ENCODE results near the gene LHX3.

Gene LHX3

GRCh38 chr9:136174779-136175615 lies 29.9 kb downstream of the LHX3 start:
- DNase-seq: no peak

- no peak for DNase-seq
Measured at GRCh38 chr9:136173648-136174290, 31.2 kb downstream of the LHX3 start.

- no peak for DNase-seq
Measured at GRCh38 chr9:136172412-136173079, 32.4 kb downstream of the LHX3 start.

- DNase-seq: no peak
Measured at GRCh38 chr9:136171801-136172411, 33.0 kb downstream of the LHX3 start.

- DNase-seq: no peak
Measured at GRCh38 chr9:136171009-136171800, 33.7 kb downstream of the LHX3 start.

GRCh38 chr9:136170006-136170901 lies 34.7 kb downstream of the LHX3 start:
- no peak for DNase-seq

- no peak for DNase-seq
Measured at GRCh38 chr9:136169495-136169894, 35.4 kb downstream of the LHX3 start.

GRCh38 chr9:136163248-136163850 lies 41.6 kb downstream of the LHX3 start:
- DNase-seq: no peak

- DNase-seq: no peak
Measured at GRCh38 chr9:136160995-136161610, 43.8 kb downstream of the LHX3 start.

- DNase-seq: no peak
Measured at GRCh38 chr9:136160381-136160841, 44.5 kb downstream of the LHX3 start.

GRCh38 chr9:136159851-136160250 lies 45.1 kb downstream of the LHX3 start:
- no peak for DNase-seq

GRCh38 chr9:136157477-136158265 lies 47.3 kb downstream of the LHX3 start:
- DNase-seq: no peak

GRCh38 chr9:136156209-136157120 lies 48.5 kb downstream of the LHX3 start:
- DNase-seq: no peak

- no peak for DNase-seq
Measured at GRCh38 chr9:136155576-136155975, 49.4 kb downstream of the LHX3 start.

GRCh38 chr9:136154943-136155342 lies 50.0 kb downstream of the LHX3 start:
- DNase-seq: no peak

- DNase-seq: no peak
Measured at GRCh38 chr9:136153381-136154065, 51.4 kb downstream of the LHX3 start.

GRCh38 chr9:136152931-136153330 lies 52.0 kb downstream of the LHX3 start:
- no peak for DNase-seq

- no peak for DNase-seq
Measured at GRCh38 chr9:136152543-136152866, 52.4 kb downstream of the LHX3 start.
